AG09319 (cell line): ENCODE results near the gene OMA1.

ENCODE experiments used
- DNase-seq: peaks from one replicate; pipeline ENCODE4 v3.0.0-alpha.2; 2010; ENCODE audit warnings: low read depth; ENCODE audit errors: extremely low read depth
- TF ChIP-seq, protein P1 (sequence below): IDR thresholded peaks from 2 replicates; pipeline ENCODE4 v1.5.1; 2011; ENCODE audit warnings: low read depth, mild to moderate bottlenecking, inconsistent platforms, low read length, moderate library complexity

OMA1 gene

DNA sequence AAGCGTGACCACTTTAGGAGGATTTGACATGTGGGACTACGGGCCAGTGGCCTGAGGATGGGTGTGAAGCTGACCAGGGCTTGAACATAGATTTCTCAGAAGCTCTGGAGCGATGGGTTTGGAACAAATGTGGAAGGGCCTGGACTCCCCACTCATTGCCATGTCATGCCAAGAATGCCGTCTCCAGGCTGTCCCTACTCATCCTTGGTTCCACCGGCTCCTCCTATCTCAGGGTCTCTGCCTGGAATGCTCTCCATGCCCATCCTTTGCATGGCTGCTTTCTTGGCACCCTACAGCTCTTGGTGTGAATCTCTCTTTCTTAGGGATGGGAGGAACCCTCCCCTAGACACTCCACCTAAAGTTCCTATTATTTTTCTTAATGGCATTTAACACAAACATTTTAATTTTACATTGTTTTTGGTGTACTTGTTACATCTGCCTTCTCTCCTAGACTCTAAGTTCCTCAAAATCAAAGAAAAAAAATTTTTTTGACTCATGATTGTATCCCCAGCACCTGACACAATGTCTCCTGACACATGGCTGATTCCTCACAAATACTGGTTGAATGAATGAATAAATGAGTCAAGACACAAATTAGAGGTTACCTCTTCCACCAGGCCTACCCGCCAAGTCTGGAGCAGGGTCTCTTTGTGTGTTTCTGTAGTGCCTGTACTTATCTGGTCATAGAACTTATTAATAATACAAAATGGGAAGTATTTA is 114.5 kb downstream of the OMA1 start:
- TF ChIP-seq, protein P1, sequence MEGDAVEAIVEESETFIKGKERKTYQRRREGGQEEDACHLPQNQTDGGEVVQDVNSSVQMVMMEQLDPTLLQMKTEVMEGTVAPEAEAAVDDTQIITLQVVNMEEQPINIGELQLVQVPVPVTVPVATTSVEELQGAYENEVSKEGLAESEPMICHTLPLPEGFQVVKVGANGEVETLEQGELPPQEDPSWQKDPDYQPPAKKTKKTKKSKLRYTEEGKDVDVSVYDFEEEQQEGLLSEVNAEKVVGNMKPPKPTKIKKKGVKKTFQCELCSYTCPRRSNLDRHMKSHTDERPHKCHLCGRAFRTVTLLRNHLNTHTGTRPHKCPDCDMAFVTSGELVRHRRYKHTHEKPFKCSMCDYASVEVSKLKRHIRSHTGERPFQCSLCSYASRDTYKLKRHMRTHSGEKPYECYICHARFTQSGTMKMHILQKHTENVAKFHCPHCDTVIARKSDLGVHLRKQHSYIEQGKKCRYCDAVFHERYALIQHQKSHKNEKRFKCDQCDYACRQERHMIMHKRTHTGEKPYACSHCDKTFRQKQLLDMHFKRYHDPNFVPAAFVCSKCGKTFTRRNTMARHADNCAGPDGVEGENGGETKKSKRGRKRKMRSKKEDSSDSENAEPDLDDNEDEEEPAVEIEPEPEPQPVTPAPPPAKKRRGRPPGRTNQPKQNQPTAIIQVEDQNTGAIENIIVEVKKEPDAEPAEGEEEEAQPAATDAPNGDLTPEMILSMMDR = no peak
- DNase-seq = no peak
